Natural killer cell (primary cell): ENCODE data around the gene SERPINB11. TPM values are rescaled to one million over a fixed set of nuclear protein-coding genes. Genes with fewer than 3 reads are reported as not detected.
"Not testable (repeated sequence)": the region's sequence is repeated elsewhere in the genome, so short reads cannot be mapped to it uniquely, and the experiment has no call there.

ENCODE experiments used
- ATAC-seq, 3 donors: fragments of 150-1000 bp in 2 of 3; fragments of 200-7000 bp in 1 of 3; cut with Tn5 transposase; 1 replicate in 1 of 3; 2 replicates in 2 of 3; pipeline ENCODE4 v1.10.0; 2021; ENCODE audit warnings: mild to moderate bottlenecking in 2 of 3, moderate library complexity in 2 of 3
- DNase-seq, 2 donors: peaks; one replicate each; pipeline versions ENCODE4 v3.0.0 to v3.0.0-alpha.2; 2013 to 2021; ENCODE audit warnings: mixed read lengths in 1 of 2
- H3K27ac ChIP-seq: one replicate; pipeline ENCODE4 v1.5.1; 2013; ENCODE audit warnings: mild to moderate bottlenecking, low read length
- H3K27me3 ChIP-seq: one replicate; pipeline ENCODE4 v1.6.1; 2013; ENCODE audit warnings: low read length; ENCODE audit not compliant: control insufficient read depth, insufficient read depth
- H3K36me3 ChIP-seq: one replicate; pipeline ENCODE4 v1.6.1; 2013; ENCODE audit warnings: low read length; ENCODE audit not compliant: control insufficient read depth, insufficient read depth
- H3K4me1 ChIP-seq: one replicate; pipeline ENCODE4 v1.6.1; 2013; ENCODE audit warnings: low read length; ENCODE audit not compliant: control insufficient read depth, insufficient read depth
- H3K4me3 ChIP-seq: one replicate; pipeline ENCODE4 v1.5.1; 2013; ENCODE audit warnings: low read length
- H3K9me3 ChIP-seq: one replicate; pipeline ENCODE4 v1.6.1; 2013; ENCODE audit warnings: low read length; ENCODE audit not compliant: control insufficient read depth, insufficient read depth
- H3K27ac Mint-ChIP-seq, 2 donors: one replicate each; pipeline ENCODE4 v1.8.0; 2022; ENCODE audit warnings: mild to moderate bottlenecking in 2 of 2, mixed read lengths in 2 of 2, moderate library complexity in 1 of 2
- H3K27me3 Mint-ChIP-seq, 2 donors: one replicate each; pipeline ENCODE4 v1.8.0; 2022; ENCODE audit warnings: low read depth in 2 of 2, mixed read lengths in 2 of 2
- H3K36me3 Mint-ChIP-seq: one replicate; pipeline ENCODE4 v1.8.0; 2022; ENCODE audit warnings: mixed read lengths
- H3K4me1 Mint-ChIP-seq, 2 donors: one replicate each; pipeline ENCODE4 v1.8.0; 2022; ENCODE audit warnings: mixed read lengths in 2 of 2
- H3K4me3 Mint-ChIP-seq: one replicate; pipeline ENCODE4 v1.8.0; 2022; ENCODE audit warnings: mild to moderate bottlenecking, moderate library complexity, mixed read lengths
- H3K9me3 Mint-ChIP-seq, 2 donors: one replicate each; pipeline ENCODE4 v1.8.0; 2022; ENCODE audit warnings: mixed read lengths in 2 of 2
- CTCF ChIP-seq: fragments of 200-600 bp; IDR thresholded peaks from one replicate; pipeline ENCODE4 v1.8.0; 2022; ENCODE audit warnings: antibody characterized with exemption
- WGBS: methylation state at CpG from one replicate; pipeline ENCODE4 v1.1.7; 2013; ENCODE audit warnings: missing lambda C conversion rate; ENCODE audit not compliant: insufficient coverage; 5-methylcytosine and 5-hydroxymethylcytosine counted together
- intact Hi-C: fragments of 100-400 bp; cut with micrococcal nuclease; formaldehyde crosslinking; loops from one replicate; pipeline ENCODE4 v1.14.2; 2022
- total RNA-seq, 4 donors: library from RNA; stranded (reverse); fragments of 120-200 nt in 1 of 4; gene quantifications; one replicate each; pipeline versions ENCODE4 v1.2.3 to v1.2.4, GENCODE V29; 2013 to 2022

The SERPINB11 gene
- total RNA-seq, 3 donors from 2014 or later (not counting 1 experiment from before 2014, with no cell fraction given): not detected

- H3K27ac ChIP-seq: no peak overlapping the region
- intact Hi-C loops: no loop called here
- ATAC-seq (no peak), DNase-seq (no peak)
- no peak overlapping the region for H3K4me3 ChIP-seq
- H3K27me3 ChIP-seq: no peaks in the 10 kb centered on the region
- H3K36me3 ChIP-seq: no peaks in the 10 kb centered on the region
- Mint-ChIP-seq H3K4me1 (no peaks in the 10 kb centered on the region), H3K27me3 (peaks cover 0 to 6% of the 10 kb centered on the region in 2 donors), H3K9me3 (peaks cover 5 to 7% of the 10 kb centered on the region in 2 donors), H3K36me3 (peaks cover 10% of the 10 kb centered on the region), H3K27ac (no peak overlapping the region), H3K4me3 (no peak overlapping the region)
- H3K4me1 ChIP-seq: no peaks in the 10 kb centered on the region
- H3K9me3 ChIP-seq: peaks cover 8% of the 10 kb centered on the region
- TF ChIP-seq CTCF: no peak
- 79% methylated on average over 3 of the region's 3 CpGs for WGBS
Measured at GRCh38 chr18:63758615-63759240, 56.0 kb downstream of the SERPINB11 start.

GRCh38 chr18:63759786-63760185 lies 57.0 kb downstream of the SERPINB11 start:
- H3K9me3 ChIP-seq, H3K27me3 Mint-ChIP-seq, H3K27ac ChIP-seq, H3K27me3 ChIP-seq, H3K9me3 Mint-ChIP-seq, H3K4me1 ChIP-seq, ATAC-seq, H3K4me1 Mint-ChIP-seq, H3K36me3 ChIP-seq, H3K27ac Mint-ChIP-seq, DNase-seq, H3K4me3 Mint-ChIP-seq, H3K4me3 ChIP-seq, intact Hi-C loops: not testable (repeated sequence)
- peaks cover 10% of the 10 kb centered on the region for H3K36me3 Mint-ChIP-seq
- whole genome bisulfite sequencing: 88% methylated on average over 2 of the region's 2 CpGs

GRCh38 chr18:63762518-63762917 lies 59.8 kb downstream of the SERPINB11 start:
- no peak for DNase-seq
- Mint-ChIP-seq H3K4me1 (no peaks in the 10 kb centered on the region), H3K4me3 (no peak overlapping the region), H3K27me3 (peaks cover 10 to 13% of the 10 kb centered on the region in 2 donors), H3K27ac (no peak overlapping the region), H3K36me3 (peaks cover 10% of the 10 kb centered on the region), H3K9me3 (peaks cover 5 to 7% of the 10 kb centered on the region in 2 donors)
- Histone ChIP-seq H3K27me3 (peaks cover 4% of the 10 kb centered on the region), H3K27ac (no peak overlapping the region), H3K9me3 (peaks cover 8% of the 10 kb centered on the region), H3K4me3 (no peak overlapping the region), H3K36me3 (no peaks in the 10 kb centered on the region), H3K4me1 (no peaks in the 10 kb centered on the region)
- TF ChIP-seq CTCF: no peak
- intact Hi-C loops: no loop called here
- ATAC-seq: no peak
- 43% methylated on average over 1 of the region's 1 CpG for WGBS

- Histone ChIP-seq H3K27me3 (peaks cover 4% of the 10 kb centered on the region), H3K4me3 (no peak overlapping the region), H3K4me1 (no peaks in the 10 kb centered on the region), H3K27ac (no peak overlapping the region), H3K36me3 (no peaks in the 10 kb centered on the region), H3K9me3 (peaks cover 8% of the 10 kb centered on the region)
- ATAC-seq (no peak), DNase-seq (no peak)
- Mint-ChIP-seq H3K27ac (no peak overlapping the region), H3K4me1 (peaks cover 0 to 5% of the 10 kb centered on the region in 2 donors), H3K27me3 (peaks cover 13 to 16% of the 10 kb centered on the region in 2 donors), H3K4me3 (no peak overlapping the region), H3K36me3 (peaks cover 10% of the 10 kb centered on the region), H3K9me3 (peaks cover 7 to 8% of the 10 kb centered on the region in 2 donors)
- intact Hi-C loops: no loop called here
- no peak for TF ChIP-seq CTCF
- 86% methylated on average over 1 of the region's 3 CpGs for WGBS
Measured at GRCh38 chr18:63763831-63764600, 61.3 kb downstream of the SERPINB11 start.
